Trophoblast cell (in vitro differentiated cells and primary cell): ENCODE data around the gene LAMB4.
A peak's percentile ranks its signal among the peaks of the same experiment; 100 is the strongest.

Source experiments
- DNase-seq, 2 donors: peaks; one replicate each; pipeline ENCODE4 v3.0.0-alpha.2; 2016
- H2AFZ ChIP-seq: 2 replicates; pipeline ENCODE4 v1.6.1; 2013; ENCODE audit warnings: low read length, moderate library complexity, mild to moderate bottlenecking; ENCODE audit not compliant: insufficient read depth, poor library complexity
- H2AK5ac ChIP-seq: 2 replicates; pipeline ENCODE4 v1.6.1; 2013; ENCODE audit warnings: mild to moderate bottlenecking, low read length
- H2BK120ac ChIP-seq: 2 replicates; pipeline ENCODE4 v1.6.1; 2013; ENCODE audit warnings: low read length, mild to moderate bottlenecking, moderate library complexity; ENCODE audit not compliant: insufficient read depth, poor library complexity
- H2BK12ac ChIP-seq: 2 replicates; pipeline ENCODE4 v1.6.1; 2013; ENCODE audit warnings: mild to moderate bottlenecking, low read length, moderate library complexity
- H2BK5ac ChIP-seq: 2 replicates; pipeline ENCODE4 v1.6.1; 2013; ENCODE audit warnings: low read length, low read depth, moderate library complexity, mild to moderate bottlenecking; ENCODE audit not compliant: poor library complexity
- H3K14ac ChIP-seq: 2 replicates; pipeline ENCODE4 v1.6.1; 2013; ENCODE audit warnings: mild to moderate bottlenecking, low read length
- H3K18ac ChIP-seq: 2 replicates; pipeline ENCODE4 v1.6.1; 2013; ENCODE audit warnings: mild to moderate bottlenecking, low read length
- H3K23ac ChIP-seq: 2 replicates; pipeline ENCODE4 v1.6.1; 2013; ENCODE audit warnings: low read length
- H3K27ac ChIP-seq: 2 replicates; pipeline ENCODE4 v1.5.1; 2013; ENCODE audit warnings: low read depth, mild to moderate bottlenecking, inconsistent platforms, low read length, moderate library complexity
- H3K27me3 ChIP-seq: 2 replicates; pipeline ENCODE4 v1.6.1; 2013; ENCODE audit warnings: inconsistent platforms, mild to moderate bottlenecking, low read length, moderate library complexity; ENCODE audit not compliant: insufficient read depth
- H3K36me3 ChIP-seq, 2 experiments: 1 replicate in 1 of 2; 2 replicates in 1 of 2; pipeline ENCODE4 v1.6.1; 2013; ENCODE audit warnings: low read length in 2 of 2, mild to moderate bottlenecking in 2 of 2, moderate library complexity in 1 of 2; ENCODE audit not compliant: insufficient read depth in 2 of 2, control insufficient read depth in 1 of 2
- H3K4ac ChIP-seq: 2 replicates; pipeline ENCODE4 v1.6.1; 2013; ENCODE audit warnings: low read depth, mild to moderate bottlenecking, low read length, moderate library complexity
- H3K4me1 ChIP-seq, 2 experiments: 1 replicate in 1 of 2; 2 replicates in 1 of 2; pipeline ENCODE4 v1.6.1; 2013; ENCODE audit warnings: low read length in 2 of 2, mild to moderate bottlenecking in 2 of 2, moderate library complexity in 1 of 2; ENCODE audit not compliant: insufficient read depth in 2 of 2, control insufficient read depth in 1 of 2
- H3K4me2 ChIP-seq: 2 replicates; pipeline ENCODE4 v1.6.1; 2013; ENCODE audit warnings: inconsistent platforms, mild to moderate bottlenecking, low read length, moderate library complexity
- H3K4me3 ChIP-seq: 2 replicates; pipeline ENCODE4 v1.5.1; 2013; ENCODE audit warnings: mild to moderate bottlenecking, low read depth, low read length, inconsistent platforms
- H3K79me1 ChIP-seq: one replicate; pipeline ENCODE4 v1.6.1; 2013; ENCODE audit warnings: low read length
- H3K79me2 ChIP-seq: 2 replicates; pipeline ENCODE4 v1.6.1; 2013; ENCODE audit warnings: low read length, mild to moderate bottlenecking; ENCODE audit not compliant: control insufficient read depth, insufficient read depth, poor library complexity
- H3K9ac ChIP-seq: 2 replicates; pipeline ENCODE4 v1.6.1; 2013; ENCODE audit warnings: mild to moderate bottlenecking, low read length
- H3K9me3 ChIP-seq: 2 replicates; pipeline ENCODE4 v1.6.1; 2013; ENCODE audit warnings: low read depth, mild to moderate bottlenecking, control low read depth, inconsistent platforms, low read length; ENCODE audit not compliant: insufficient read depth
- H4K12ac ChIP-seq: 2 replicates; pipeline ENCODE4 v1.6.1; 2013; ENCODE audit warnings: low read depth, mild to moderate bottlenecking, low read length, moderate library complexity
- H4K8ac ChIP-seq: 2 replicates; pipeline ENCODE4 v1.6.1; 2013; ENCODE audit warnings: low read depth, mild to moderate bottlenecking, low read length, moderate library complexity
- H4K91ac ChIP-seq: one replicate; pipeline ENCODE4 v1.6.1; 2013; ENCODE audit warnings: low read depth, mild to moderate bottlenecking, low read length, moderate library complexity
- WGBS: extraction: QIAGEN DNeasy Blood & Tissue Kit; methylation state at CpG from one replicate; pipeline ENCODE4 v1.1.7; 2013; ENCODE audit warnings: missing lambda C conversion rate; ENCODE audit not compliant: insufficient read length, insufficient coverage; ENCODE audit errors: extremely low coverage; 5-methylcytosine and 5-hydroxymethylcytosine counted together

Gene LAMB4

GRCh38 chr7:108088729-108089128 lies 41.4 kb downstream of the LAMB4 start:
- DNase-seq: peak; percentile 6 to 56
- Histone ChIP-seq H3K79me2 (no peaks in the 10 kb centered on the region), H3K79me1 (peaks cover 8% of the 10 kb centered on the region), H2BK5ac (peak overlapping the region; percentile 54), H4K8ac (no peak overlapping the region), H2BK12ac (no peak overlapping the region), H2BK120ac (no peak overlapping the region), H2AK5ac (no peak overlapping the region), H3K27ac (peak overlapping the region; percentile 78), H4K12ac (no peak overlapping the region), H3K27me3 (no peaks in the 10 kb centered on the region), H3K9me3 (peaks cover 2% of the 10 kb centered on the region), H4K91ac (peak overlapping the region; percentile 72), H3K14ac (no peak overlapping the region), H3K4me3 (no peak overlapping the region), H3K4me1 (peaks cover 8 to 16% of the 10 kb centered on the region in 2 experiments), H3K18ac (no peak overlapping the region), H3K4ac (no peak overlapping the region), H3K23ac (no peak overlapping the region), H3K4me2 (no peak overlapping the region), H3K9ac (no peak overlapping the region), H2AFZ (no peak overlapping the region), H3K36me3 (no peaks in the 10 kb centered on the region)

DNA sequence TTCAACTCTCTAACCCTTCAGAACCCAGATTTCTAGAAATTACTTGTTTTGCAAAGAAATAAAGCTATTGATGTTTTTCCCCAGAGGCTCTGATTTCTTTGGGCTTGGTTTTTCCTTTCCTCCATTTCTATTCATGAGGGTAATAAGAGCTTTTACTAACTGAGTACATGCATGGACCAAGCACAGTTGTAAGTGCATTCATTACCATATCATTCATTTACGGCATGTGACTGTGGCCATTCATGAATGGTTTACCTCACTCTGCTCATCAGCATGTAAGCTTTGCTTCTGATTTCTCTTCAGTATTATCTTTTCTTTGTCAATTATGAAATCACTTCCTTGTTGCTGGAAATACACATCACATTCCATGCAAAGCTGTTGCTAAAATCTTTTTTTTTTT lies 42.4 kb downstream of the LAMB4 start:
- Histone ChIP-seq H3K9me3 (peaks cover 2% of the 10 kb centered on the region), H3K36me3 (no peaks in the 10 kb centered on the region), H4K91ac (no peak overlapping the region), H4K12ac (no peak overlapping the region), H3K4me2 (no peak overlapping the region), H3K14ac (no peak overlapping the region), H4K8ac (no peak overlapping the region), H2AK5ac (no peak overlapping the region), H3K27me3 (no peaks in the 10 kb centered on the region), H3K18ac (no peak overlapping the region), H2BK5ac (no peak overlapping the region), H2AFZ (no peak overlapping the region), H2BK120ac (no peak overlapping the region), H3K27ac (no peak overlapping the region), H3K4ac (no peak overlapping the region), H3K4me1 (peaks cover 8 to 16% of the 10 kb centered on the region in 2 experiments), H3K79me1 (peaks cover 8% of the 10 kb centered on the region), H3K9ac (no peak overlapping the region), H3K23ac (no peak overlapping the region), H3K4me3 (no peak overlapping the region), H3K79me2 (no peaks in the 10 kb centered on the region), H2BK12ac (no peak overlapping the region)
- no CpG with 5 or more reads among the region's 1 CpG for WGBS
- no peak for DNase-seq

GRCh38 chr7:108086962-108087361 lies 43.2 kb downstream of the LAMB4 start:
- Histone ChIP-seq H3K79me1 (peaks cover 5% of the 10 kb centered on the region), H3K27ac (no peak overlapping the region), H3K4ac (no peak overlapping the region), H2AK5ac (peak overlapping the region; percentile 72), H2BK5ac (no peak overlapping the region), H3K4me1 (peaks cover 8 to 14% of the 10 kb centered on the region in 2 experiments), H4K8ac (no peak overlapping the region), H3K14ac (no peak overlapping the region), H3K9ac (no peak overlapping the region), H3K18ac (no peak overlapping the region), H3K79me2 (no peaks in the 10 kb centered on the region), H4K12ac (no peak overlapping the region), H4K91ac (no peak overlapping the region), H3K23ac (no peak overlapping the region), H3K9me3 (peaks cover 2% of the 10 kb centered on the region), H2AFZ (peak overlapping the region; percentile 23), H2BK120ac (no peak overlapping the region), H3K36me3 (no peaks in the 10 kb centered on the region), H2BK12ac (peak overlapping the region; percentile 66), H3K4me3 (no peak overlapping the region), H3K4me2 (no peak overlapping the region), H3K27me3 (no peaks in the 10 kb centered on the region)
- no CpG with 5 or more reads among the region's 2 CpGs for WGBS
- DNase-seq: no peak

DNA sequence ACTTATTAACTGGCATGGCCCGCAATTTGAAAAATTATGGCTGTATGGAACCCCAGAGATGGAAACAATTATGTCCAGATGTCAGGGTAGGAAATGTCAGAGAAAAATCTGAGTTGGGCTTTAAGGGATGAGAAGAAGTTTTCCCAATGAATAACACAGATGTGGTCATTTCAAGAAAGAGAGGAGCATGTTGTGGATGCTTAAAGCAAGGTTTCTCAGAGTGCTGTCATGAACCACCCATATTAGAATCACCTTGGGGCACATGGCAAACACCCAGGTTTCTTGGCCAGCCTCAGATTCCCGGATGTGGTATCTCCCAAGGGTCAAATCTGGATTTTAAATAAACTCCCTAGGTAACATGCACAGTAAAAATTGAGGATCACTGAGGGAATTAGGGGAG lies 43.6 kb downstream of the LAMB4 start:
- Histone ChIP-seq H3K4me1 (peaks cover 4 to 9% of the 10 kb centered on the region in 2 experiments), H3K79me1 (peaks cover 5% of the 10 kb centered on the region), H3K9ac (no peak overlapping the region), H3K9me3 (peaks cover 2% of the 10 kb centered on the region), H2BK120ac (no peak overlapping the region), H4K91ac (no peak overlapping the region), H2BK12ac (peak overlapping the region; percentile 66), H3K4ac (no peak overlapping the region), H3K23ac (no peak overlapping the region), H3K4me3 (no peak overlapping the region), H3K79me2 (no peaks in the 10 kb centered on the region), H2BK5ac (no peak overlapping the region), H3K18ac (no peak overlapping the region), H3K27ac (no peak overlapping the region), H2AK5ac (no peak overlapping the region), H4K8ac (no peak overlapping the region), H4K12ac (no peak overlapping the region), H2AFZ (no peak overlapping the region), H3K14ac (no peak overlapping the region), H3K4me2 (no peak overlapping the region), H3K27me3 (no peaks in the 10 kb centered on the region), H3K36me3 (no peaks in the 10 kb centered on the region)
- WGBS: no CpG with 5 or more reads among the region's 2 CpGs
- DNase-seq: no peak
